Osteoblast (primary cell): Measurements from ENCODE around the gene RTL10. TPM values are rescaled to one million over a fixed set of nuclear protein-coding genes. Genes with fewer than 3 reads are reported as not detected.

Source experiments
- DNase-seq: peaks from one replicate; pipeline ENCODE4 v3.0.0; 2011; ENCODE audit warnings: low spot score, mixed read lengths; ENCODE audit not compliant: insufficient read length; ENCODE audit errors: missing footprints
- H2AFZ ChIP-seq: 2 replicates; pipeline ENCODE4 v1.6.0; 2011; ENCODE audit warnings: mild to moderate bottlenecking, low read length
- H3K27ac ChIP-seq: 2 replicates; pipeline ENCODE4 v1.5.1; 2011; ENCODE audit warnings: mild to moderate bottlenecking, low read depth, low read length, moderate library complexity
- H3K27me3 ChIP-seq: 2 replicates; pipeline ENCODE4 v1.6.0; 2012; ENCODE audit warnings: mild to moderate bottlenecking, control low read depth, inconsistent platforms, low read length, moderate library complexity; ENCODE audit not compliant: insufficient read depth
- H3K36me3 ChIP-seq: 2 replicates; pipeline ENCODE4 v1.5.1; 2011; ENCODE audit warnings: mild to moderate bottlenecking, low read length, control low read depth, moderate library complexity; ENCODE audit not compliant: insufficient read depth
- H3K4me1 ChIP-seq: 2 replicates; pipeline ENCODE4 v1.5.1; 2011; ENCODE audit warnings: mild to moderate bottlenecking, low read length, control low read depth, moderate library complexity; ENCODE audit not compliant: insufficient read depth
- H3K4me2 ChIP-seq: 2 replicates; pipeline ENCODE4 v1.6.0; 2011; ENCODE audit warnings: mild to moderate bottlenecking, low read length; ENCODE audit not compliant: insufficient read depth
- H3K4me3 ChIP-seq: fragments of 200-600 bp; sonication (generic); 3 replicates; pipeline ENCODE4 v1.5.1; 2012; ENCODE audit warnings: mild to moderate bottlenecking, low read length, inconsistent platforms; ENCODE audit not compliant: insufficient read depth
- H3K79me2 ChIP-seq: 2 replicates; pipeline ENCODE4 v1.6.0; 2012; ENCODE audit warnings: mild to moderate bottlenecking, low read length, control low read depth, inconsistent platforms; ENCODE audit not compliant: insufficient read depth
- H3K9me3 ChIP-seq: 2 replicates; pipeline ENCODE4 v1.5.1; 2011; ENCODE audit warnings: low read depth, low read length, control low read depth
- H4K20me1 ChIP-seq: 2 replicates; pipeline ENCODE4 v1.6.0; 2012; ENCODE audit warnings: mild to moderate bottlenecking, low read length, control low read depth; ENCODE audit not compliant: insufficient read depth
- total RNA-seq: library from RNA; depleted of rRNA; stranded (reverse); fragments of >200 nt; gene quantifications from 2 replicates; pipeline ENCODE4 v1.2.3, GENCODE V29; 2012
- TF ChIP-seq, protein P1 (sequence below): IDR thresholded peaks from 2 replicates; pipeline ENCODE4 v1.5.1; 2011; ENCODE audit warnings: mild to moderate bottlenecking, low read depth, low read length, moderate library complexity; ENCODE audit errors: extremely low read depth

RTL10 gene
- total RNA-seq, 1 donor = 11.9 TPM

GRCh38 chr22:19816372-19817119 lies 38.1 kb downstream of the RTL10 start:
- no peaks in the 10 kb centered on the region for H3K79me2 ChIP-seq
- no peaks in the 10 kb centered on the region for H3K36me3 ChIP-seq
- no peak overlapping the region for H2AFZ ChIP-seq
- H3K27ac ChIP-seq = no peak overlapping the region
- no peak overlapping the region for H3K4me3 ChIP-seq
- no peaks in the 10 kb centered on the region for H3K9me3 ChIP-seq
- H4K20me1 ChIP-seq = no peaks in the 10 kb centered on the region
- TF ChIP-seq, protein P1, sequence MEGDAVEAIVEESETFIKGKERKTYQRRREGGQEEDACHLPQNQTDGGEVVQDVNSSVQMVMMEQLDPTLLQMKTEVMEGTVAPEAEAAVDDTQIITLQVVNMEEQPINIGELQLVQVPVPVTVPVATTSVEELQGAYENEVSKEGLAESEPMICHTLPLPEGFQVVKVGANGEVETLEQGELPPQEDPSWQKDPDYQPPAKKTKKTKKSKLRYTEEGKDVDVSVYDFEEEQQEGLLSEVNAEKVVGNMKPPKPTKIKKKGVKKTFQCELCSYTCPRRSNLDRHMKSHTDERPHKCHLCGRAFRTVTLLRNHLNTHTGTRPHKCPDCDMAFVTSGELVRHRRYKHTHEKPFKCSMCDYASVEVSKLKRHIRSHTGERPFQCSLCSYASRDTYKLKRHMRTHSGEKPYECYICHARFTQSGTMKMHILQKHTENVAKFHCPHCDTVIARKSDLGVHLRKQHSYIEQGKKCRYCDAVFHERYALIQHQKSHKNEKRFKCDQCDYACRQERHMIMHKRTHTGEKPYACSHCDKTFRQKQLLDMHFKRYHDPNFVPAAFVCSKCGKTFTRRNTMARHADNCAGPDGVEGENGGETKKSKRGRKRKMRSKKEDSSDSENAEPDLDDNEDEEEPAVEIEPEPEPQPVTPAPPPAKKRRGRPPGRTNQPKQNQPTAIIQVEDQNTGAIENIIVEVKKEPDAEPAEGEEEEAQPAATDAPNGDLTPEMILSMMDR = no peak
- no peaks in the 10 kb centered on the region for H3K27me3 ChIP-seq
- no peaks in the 10 kb centered on the region for H3K4me1 ChIP-seq
- peak; percentile 69 for DNase-seq
- no peak overlapping the region for H3K4me2 ChIP-seq

GRCh38 chr22:19815823-19816290 lies 38.8 kb downstream of the RTL10 start:
- TF ChIP-seq, protein P1 = no peak
- H4K20me1 ChIP-seq = no peaks in the 10 kb centered on the region
- H2AFZ ChIP-seq = no peak overlapping the region
- no peak overlapping the region for H3K4me2 ChIP-seq
- H3K79me2 ChIP-seq = no peaks in the 10 kb centered on the region
- no peaks in the 10 kb centered on the region for H3K36me3 ChIP-seq
- peaks cover 5% of the 10 kb centered on the region for H3K4me1 ChIP-seq
- H3K9me3 ChIP-seq = no peaks in the 10 kb centered on the region
- peak; percentile 63 for DNase-seq
- H3K27ac ChIP-seq = no peak overlapping the region
- H3K4me3 ChIP-seq = no peak overlapping the region
- no peaks in the 10 kb centered on the region for H3K27me3 ChIP-seq

- peak; percentile 38 for DNase-seq
- Histone ChIP-seq H4K20me1 (peaks cover 4% of the 10 kb centered on the region), H3K4me2 (no peak overlapping the region), H3K36me3 (no peaks in the 10 kb centered on the region), H3K27me3 (no peaks in the 10 kb centered on the region), H3K27ac (no peak overlapping the region), H3K4me1 (peaks cover 8% of the 10 kb centered on the region), H3K79me2 (no peaks in the 10 kb centered on the region), H3K4me3 (no peak overlapping the region), H3K9me3 (no peaks in the 10 kb centered on the region), H2AFZ (no peak overlapping the region)
- TF ChIP-seq, protein P1 = no peak
These were observed 39.4 kb downstream of the RTL10 start for GRCh38 chr22:19815093-19815822.

DNA sequence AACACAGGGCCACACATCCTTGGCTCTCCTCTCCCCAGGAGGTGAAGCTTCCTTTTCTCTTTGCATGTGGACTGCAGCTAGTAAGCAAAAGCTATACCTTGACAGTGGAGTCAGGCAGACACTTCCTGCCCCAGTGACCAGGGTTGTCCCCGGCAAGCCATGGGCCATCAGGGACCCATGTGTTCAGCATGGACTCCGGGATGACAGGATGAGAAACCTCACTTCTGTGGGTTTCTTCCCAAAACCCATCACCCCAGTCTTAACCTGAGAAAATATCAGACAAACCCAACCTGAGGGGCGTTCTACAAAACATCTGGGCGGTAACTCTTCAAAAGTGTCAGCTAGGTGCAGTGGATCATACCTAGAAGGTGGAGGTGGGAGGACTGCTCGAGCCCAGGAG lies 40.2 kb downstream of the RTL10 start:
- Histone ChIP-seq H3K4me3 (no peak overlapping the region), H3K4me1 (peaks cover 8% of the 10 kb centered on the region), H3K4me2 (no peak overlapping the region), H3K9me3 (no peaks in the 10 kb centered on the region), H2AFZ (no peak overlapping the region), H3K79me2 (no peaks in the 10 kb centered on the region), H3K27me3 (no peaks in the 10 kb centered on the region), H3K36me3 (no peaks in the 10 kb centered on the region), H4K20me1 (peaks cover 4% of the 10 kb centered on the region), H3K27ac (no peak overlapping the region)
- TF ChIP-seq, protein P1 = no peak
- peak; percentile 11 for DNase-seq
